ENCODE results near the gene FHIT.

- TF ChIP-seq CTCF (IDR thresholded peaks at IDR 0.05), result no peak
- TF ChIP-seq POLR2A (IDR thresholded peaks at IDR 0.05), result no peak
These were observed 662.4 kb downstream of the FHIT start for GRCh38 chr3:60588806-60589205.
